Neural progenitor cell (in vitro differentiated cells): ENCODE data around the gene GABBR1. TPM values are rescaled to one million over a fixed set of nuclear protein-coding genes. Genes with fewer than 3 reads are reported as not detected.
A peak's percentile ranks its signal among the peaks of the same experiment; 100 is the strongest.

Source experiments
- DNase-seq: peaks from one replicate; pipeline ENCODE4 v3.0.0-alpha.2; 2016; ENCODE audit warnings: low spot score
- H2AFZ ChIP-seq: fragments of 200-600 bp; sonication (generic); replicated peaks from 2 replicates; pipeline ENCODE4 v1.6.1; 2016; ENCODE audit warnings: antibody characterized with exemption
- H3F3A ChIP-seq: fragments of 200-600 bp; sonication (generic); 2 replicates; pipeline ENCODE4 v1.6.1; 2016; ENCODE audit warnings: antibody characterized with exemption, low read depth
- H3K27ac ChIP-seq: fragments of 200-600 bp; sonication (generic); 2 replicates; pipeline ENCODE4 v1.5.1; 2016; ENCODE audit warnings: mild to moderate bottlenecking
- H3K27me3 ChIP-seq: fragments of 200-600 bp; sonication (generic); 2 replicates; pipeline ENCODE4 v1.6.1; 2016; ENCODE audit warnings: mild to moderate bottlenecking, moderate library complexity
- H3K36me3 ChIP-seq: fragments of 200-600 bp; sonication (generic); 2 replicates; pipeline ENCODE4 v1.5.1; 2016
- H3K4me1 ChIP-seq: fragments of 200-600 bp; sonication (generic); 2 replicates; pipeline ENCODE4 v1.6.1; 2016; ENCODE audit warnings: mixed run types
- H3K4me2 ChIP-seq: fragments of 200-600 bp; sonication (generic); 2 replicates; pipeline ENCODE4 v1.6.1; 2016
- H3K4me3 ChIP-seq: fragments of 200-600 bp; sonication (generic); 2 replicates; pipeline ENCODE4 v1.5.1; 2016
- H3K79me2 ChIP-seq: fragments of 200-600 bp; sonication (generic); 2 replicates; pipeline ENCODE4 v1.6.1; 2016; ENCODE audit warnings: low read depth
- H3K9ac ChIP-seq: fragments of 200-600 bp; sonication (generic); 2 replicates; pipeline ENCODE4 v1.6.1; 2016
- H3K9me3 ChIP-seq: fragments of 200-600 bp; sonication (generic); 2 replicates; pipeline ENCODE4 v1.5.1; 2016; ENCODE audit warnings: low read depth
- H4K20me1 ChIP-seq: fragments of 200-600 bp; sonication (generic); 2 replicates; pipeline ENCODE4 v1.6.1; 2016; ENCODE audit warnings: low read depth
- H3K27ac Mint-ChIP-seq: 3 replicates; pipeline ENCODE4 v1.8.0; 2021; ENCODE audit warnings: mixed read lengths
- H3K27me3 Mint-ChIP-seq: 2 replicates; pipeline ENCODE4 v1.8.0; 2022; ENCODE audit warnings: low read depth, mild to moderate bottlenecking, inconsistent platforms, moderate library complexity, mixed read lengths; ENCODE audit not compliant: insufficient read depth
- H3K36me3 Mint-ChIP-seq: 3 replicates; pipeline ENCODE4 v1.8.0; 2021; ENCODE audit warnings: mixed read lengths
- H3K4me1 Mint-ChIP-seq: 3 replicates; pipeline ENCODE4 v1.8.0; 2021; ENCODE audit warnings: mixed read lengths
- H3K4me3 Mint-ChIP-seq: 3 replicates; pipeline ENCODE4 v1.8.0; 2021; ENCODE audit warnings: mild to moderate bottlenecking, moderate library complexity, mixed read lengths
- H3K9me3 Mint-ChIP-seq: 3 replicates; pipeline ENCODE4 v1.8.0; 2020; ENCODE audit warnings: mixed read lengths
- CTCF ChIP-seq: fragments of 200-600 bp; sonication (generic); IDR thresholded peaks from 2 replicates; pipeline ENCODE4 v1.5.1; 2017; ENCODE audit warnings: antibody characterized with exemption, mild to moderate bottlenecking
- EZH2 ChIP-seq: fragments of 200-600 bp; sonication (generic); IDR thresholded peaks from 2 replicates; pipeline ENCODE4 v1.6.1; 2017; ENCODE audit warnings: antibody characterized with exemption, mild to moderate bottlenecking, moderate library complexity
- EZH2phosphoT487 ChIP-seq: fragments of 200-600 bp; sonication (generic); IDR thresholded peaks from 2 replicates; pipeline ENCODE4 v1.6.1; 2017; ENCODE audit warnings: antibody characterized with exemption
- total RNA-seq: library from RNA; depleted of rRNA; stranded (reverse); fragments of >200 nt; gene quantifications from 2 replicates; pipeline ENCODE4 v1.2.3, GENCODE V29; 2015; ENCODE audit warnings: low replicate concordance

Gene GABBR1
- total RNA-seq, 1 donor from 2014 or later: 25.4 TPM

DNA sequence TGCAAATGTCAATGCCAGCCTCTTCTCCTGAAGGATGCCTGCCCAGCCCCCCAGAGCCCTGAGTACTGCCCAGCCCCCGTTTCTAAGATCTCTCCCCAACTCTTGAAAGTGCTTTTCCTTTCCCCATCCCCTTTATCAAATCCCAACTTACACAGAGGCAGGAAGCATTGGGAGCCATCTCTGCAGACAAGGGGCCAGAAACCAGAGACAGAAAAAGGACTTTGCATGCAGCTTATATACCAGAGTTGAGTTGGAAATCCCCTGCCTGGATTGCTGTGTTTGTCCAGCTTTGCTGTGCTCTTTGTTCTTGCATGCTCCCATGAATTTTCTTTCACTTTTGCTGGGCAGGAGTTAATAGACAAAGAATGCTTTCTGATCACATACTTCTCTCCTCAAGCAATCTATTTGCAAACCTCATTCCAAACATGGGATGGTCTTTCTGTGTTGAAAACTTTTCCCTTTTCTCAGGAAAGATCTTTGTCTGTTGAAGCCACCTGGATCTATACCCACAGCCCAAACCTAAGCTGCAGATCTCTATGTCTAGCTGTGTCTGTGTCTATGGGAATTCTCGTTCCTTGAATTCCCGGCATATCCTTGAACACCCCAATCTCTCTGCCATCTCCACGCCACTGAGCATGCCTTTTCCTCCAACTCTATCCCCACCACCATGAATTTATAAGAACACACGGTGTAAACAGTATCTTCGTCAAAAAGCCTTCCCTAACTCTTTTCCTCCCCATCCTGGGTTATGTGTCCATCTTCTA, 73.3 kb downstream of the GABBR1 start, which contains the start of gene UBD:
TSS of gene UBD (minus strand) at position 209 of the 764 bp plus-strand sequence. CDS start at position 178, 31 bp downstream.
- no peaks in the 10 kb centered on the region for H3K79me2 ChIP-seq
- Mint-ChIP-seq H3K4me1 (peaks cover 4% of the 10 kb centered on the region), H3K4me3 (no peak within 1 kb of the TSS), H3K27me3 (peaks cover 20% of the 10 kb centered on the region), H3K36me3 (no peaks in the 10 kb centered on the region), H3K27ac (no peak within 1 kb of the TSS), H3K9me3 (peaks cover under 1% of the 10 kb centered on the region)
- H3F3A ChIP-seq: no peaks in the 10 kb centered on the region
- peak within 1 kb of the TSS; percentile 23 for H2AFZ ChIP-seq
- no peak within 1 kb of the TSS for H3K4me3 ChIP-seq
- no peak within 1 kb of the TSS for H3K27ac ChIP-seq
- no peak within 1 kb of the TSS for H3K9ac ChIP-seq
- no peaks in the 10 kb centered on the region for H3K36me3 ChIP-seq
- H3K27me3 ChIP-seq: peaks cover 29% of the 10 kb centered on the region
- peaks cover 3% of the 10 kb centered on the region for H3K4me1 ChIP-seq
- no peak for DNase-seq
- H4K20me1 ChIP-seq: no peaks in the 10 kb centered on the region
- no peak within 1 kb of the TSS for H3K4me2 ChIP-seq
- no peak for TF ChIP-seq EZH2
- no peak for TF ChIP-seq EZH2phosphoT487
- no peak for TF ChIP-seq CTCF
- H3K9me3 ChIP-seq: no peaks in the 10 kb centered on the region

DNA sequence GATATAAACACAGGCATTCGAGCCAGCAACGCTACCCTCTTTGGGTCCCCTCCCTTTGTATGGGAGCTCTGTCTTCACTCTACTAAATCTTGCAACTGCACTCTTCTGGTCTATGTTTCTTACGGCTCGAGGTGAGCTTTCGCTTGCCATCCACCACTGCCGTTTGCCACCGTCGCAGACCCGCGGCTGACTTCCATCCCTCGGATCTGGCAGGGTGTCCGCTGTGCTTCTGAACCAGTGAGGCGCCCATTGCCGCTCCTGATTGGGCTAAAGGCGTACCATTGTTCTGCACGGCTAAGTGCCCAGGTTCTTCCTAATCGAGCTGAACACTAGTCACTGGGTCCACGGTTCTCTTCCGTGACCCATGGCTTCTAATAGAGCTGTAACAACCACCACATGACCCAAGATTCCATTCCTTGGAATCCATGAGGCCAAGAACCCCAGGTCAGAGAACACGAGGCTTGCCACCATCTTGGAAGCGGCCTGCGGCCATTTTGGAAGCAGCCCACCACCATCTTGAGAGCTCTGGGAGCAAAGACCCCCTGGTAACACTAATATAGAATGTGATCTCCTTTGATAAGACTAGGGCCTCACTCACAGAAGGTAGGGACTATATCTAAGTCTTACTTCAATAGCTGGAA, 74.4 kb downstream of the GABBR1 start:
- H3K4me3 ChIP-seq: no peak overlapping the region
- Mint-ChIP-seq H3K4me3 (no peak overlapping the region), H3K27ac (no peak overlapping the region), H3K9me3 (peaks cover 4% of the 10 kb centered on the region), H3K4me1 (peaks cover 8% of the 10 kb centered on the region), H3K27me3 (peaks cover 30% of the 10 kb centered on the region), H3K36me3 (no peaks in the 10 kb centered on the region)
- H3K9ac ChIP-seq: no peak overlapping the region
- TF ChIP-seq CTCF: no peak
- H3K36me3 ChIP-seq: no peaks in the 10 kb centered on the region
- no peaks in the 10 kb centered on the region for H3F3A ChIP-seq
- no peak for DNase-seq
- H3K9me3 ChIP-seq: no peaks in the 10 kb centered on the region
- H3K27me3 ChIP-seq: peaks cover 40% of the 10 kb centered on the region
- no peak overlapping the region for H3K27ac ChIP-seq
- H4K20me1 ChIP-seq: no peaks in the 10 kb centered on the region
- H3K4me2 ChIP-seq: no peak overlapping the region
- H3K79me2 ChIP-seq: no peaks in the 10 kb centered on the region
- H3K4me1 ChIP-seq: peaks cover 3% of the 10 kb centered on the region
- H2AFZ ChIP-seq: no peak overlapping the region

DNA sequence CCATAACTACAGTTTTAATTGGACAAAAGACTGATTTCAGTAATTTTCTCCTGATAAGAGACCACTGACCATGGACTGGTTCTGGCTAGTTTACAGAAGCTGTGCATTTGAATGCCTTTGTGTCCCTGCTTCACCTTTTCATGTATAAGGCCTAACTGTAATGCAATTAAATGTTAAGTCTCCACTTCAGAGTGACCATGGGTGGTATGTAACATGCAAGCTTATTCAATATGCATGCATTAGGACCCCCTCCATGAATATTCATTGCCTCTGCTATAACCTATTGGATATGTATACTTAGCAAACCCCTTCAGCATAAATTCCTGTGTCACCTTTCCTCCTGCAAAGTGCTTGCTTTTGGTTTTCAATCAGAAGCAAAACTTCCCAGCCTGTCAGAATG, 75.7 kb downstream of the GABBR1 start:
- Histone ChIP-seq H3K9me3 (no peaks in the 10 kb centered on the region), H3K9ac (no peak overlapping the region), H3K4me3 (no peak overlapping the region), H3K36me3 (no peaks in the 10 kb centered on the region), H3K4me2 (no peak overlapping the region), H3K27me3 (peaks cover 52% of the 10 kb centered on the region), H2AFZ (no peak overlapping the region), H3F3A (peaks cover 7% of the 10 kb centered on the region), H3K4me1 (peaks cover 3% of the 10 kb centered on the region), H4K20me1 (peaks cover 7% of the 10 kb centered on the region), H3K79me2 (no peaks in the 10 kb centered on the region), H3K27ac (no peak overlapping the region)
- DNase-seq: no peak
- H3K4me3 Mint-ChIP-seq: no peak overlapping the region
- H3K4me1 Mint-ChIP-seq: peaks cover 11% of the 10 kb centered on the region
- peaks cover 4% of the 10 kb centered on the region for H3K9me3 Mint-ChIP-seq
- no peak for TF ChIP-seq CTCF
- TF ChIP-seq EZH2: no peak
- no peak for TF ChIP-seq EZH2phosphoT487
- no peak overlapping the region for H3K27ac Mint-ChIP-seq
- peaks cover 39% of the 10 kb centered on the region for H3K27me3 Mint-ChIP-seq
- H3K36me3 Mint-ChIP-seq: no peaks in the 10 kb centered on the region
